ENCODE results near the gene SPTSSA. TPM values are rescaled to one million over a fixed set of nuclear protein-coding genes. Genes with fewer than 3 reads are reported as not detected.
"Not testable (repeated sequence)": the region's sequence is repeated elsewhere in the genome, so short reads cannot be mapped to it uniquely, and the experiment has no call there.

SPTSSA gene
- total and polyA plus RNA-seq, 2 donors, result 22.2 to 38.4 TPM

DNA sequence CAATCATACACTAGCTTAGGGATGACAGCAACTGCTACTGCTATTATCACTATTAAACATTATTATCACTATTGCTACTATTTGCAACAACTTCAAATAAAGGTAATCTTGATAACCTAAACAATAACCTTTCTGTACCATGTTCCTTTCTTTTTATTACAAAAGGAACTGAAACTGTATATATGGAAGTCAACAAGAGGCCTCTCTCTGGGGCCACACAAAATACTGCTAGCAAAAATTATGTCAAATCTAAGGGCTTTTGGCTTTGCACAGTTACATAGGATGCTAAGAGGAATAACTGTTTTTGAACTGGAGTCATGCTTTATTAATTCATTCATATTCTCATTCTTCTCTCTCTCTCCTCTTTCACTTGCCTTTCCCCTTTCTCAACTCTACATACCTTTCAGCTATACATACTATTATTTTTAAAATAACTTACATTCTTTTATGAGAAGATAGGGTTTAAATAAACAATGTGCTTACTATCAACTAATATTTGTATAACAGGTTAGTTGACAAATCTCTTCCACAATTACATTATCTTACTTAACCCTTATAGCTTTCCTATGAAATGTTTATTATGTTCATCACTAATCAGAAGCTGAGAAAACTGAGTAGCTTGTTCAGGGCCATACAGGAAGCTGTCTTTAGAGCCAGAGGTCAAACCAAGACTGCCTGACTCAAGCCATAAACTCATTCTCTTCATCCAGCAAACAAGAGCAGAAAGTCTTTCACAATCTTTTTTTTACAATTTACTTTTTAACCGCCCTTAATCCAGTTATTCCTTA lies 25.7 kb downstream of the SPTSSA start:
- DNase-seq (ENCODE audit: extremely low spot score), result no peak
- Histone ChIP-seq H3K4me1 (ENCODE audit: insufficient read depth) (peaks cover 2% of the 10 kb centered on the region), H3K36me3 (ENCODE audit: insufficient read depth) (no peaks in the 10 kb centered on the region), H3K27ac (ENCODE audit: low read depth) (no peak overlapping the region), H3K4me3 (ENCODE audit: low read depth, low read length) (no peak overlapping the region)
- WGBS, result 64% methylated on average over 1 of the region's 1 CpG

GRCh38 chr14:34433957-34434356 lies 28.1 kb downstream of the SPTSSA start:
- Histone ChIP-seq H3K27ac (ENCODE audit: low read depth) (no peak overlapping the region), H3K4me1 (ENCODE audit: insufficient read depth) (peaks cover 2% of the 10 kb centered on the region), H3K36me3 (ENCODE audit: insufficient read depth) (no peaks in the 10 kb centered on the region), H3K4me3 (ENCODE audit: low read depth, low read length) (no peak overlapping the region)
- 92% methylated on average over 2 of the region's 2 CpGs for WGBS
- DNase-seq (ENCODE audit: extremely low spot score), result no peak

GRCh38 chr14:34428102-34428466 lies 34.0 kb downstream of the SPTSSA start:
- not testable (repeated sequence) for H3K4me1 ChIP-seq (ENCODE audit: insufficient read depth); H3K36me3 ChIP-seq (ENCODE audit: insufficient read depth); DNase-seq (ENCODE audit: extremely low spot score); H3K27ac ChIP-seq (ENCODE audit: low read depth); H3K4me3 ChIP-seq (ENCODE audit: low read depth, low read length)
- 86% methylated on average over 5 of the region's 5 CpGs for WGBS

- no peak for DNase-seq (ENCODE audit: extremely low spot score)
- Histone ChIP-seq H3K4me1 (ENCODE audit: insufficient read depth) (no peaks in the 10 kb centered on the region), H3K4me3 (ENCODE audit: low read depth, low read length) (no peak overlapping the region), H3K36me3 (ENCODE audit: insufficient read depth) (no peaks in the 10 kb centered on the region), H3K27ac (ENCODE audit: low read depth) (no peak overlapping the region)
- 91% methylated on average over 11 of the region's 11 CpGs for WGBS
These were observed 35.4 kb downstream of the SPTSSA start for GRCh38 chr14:34426313-34427295.

DNA sequence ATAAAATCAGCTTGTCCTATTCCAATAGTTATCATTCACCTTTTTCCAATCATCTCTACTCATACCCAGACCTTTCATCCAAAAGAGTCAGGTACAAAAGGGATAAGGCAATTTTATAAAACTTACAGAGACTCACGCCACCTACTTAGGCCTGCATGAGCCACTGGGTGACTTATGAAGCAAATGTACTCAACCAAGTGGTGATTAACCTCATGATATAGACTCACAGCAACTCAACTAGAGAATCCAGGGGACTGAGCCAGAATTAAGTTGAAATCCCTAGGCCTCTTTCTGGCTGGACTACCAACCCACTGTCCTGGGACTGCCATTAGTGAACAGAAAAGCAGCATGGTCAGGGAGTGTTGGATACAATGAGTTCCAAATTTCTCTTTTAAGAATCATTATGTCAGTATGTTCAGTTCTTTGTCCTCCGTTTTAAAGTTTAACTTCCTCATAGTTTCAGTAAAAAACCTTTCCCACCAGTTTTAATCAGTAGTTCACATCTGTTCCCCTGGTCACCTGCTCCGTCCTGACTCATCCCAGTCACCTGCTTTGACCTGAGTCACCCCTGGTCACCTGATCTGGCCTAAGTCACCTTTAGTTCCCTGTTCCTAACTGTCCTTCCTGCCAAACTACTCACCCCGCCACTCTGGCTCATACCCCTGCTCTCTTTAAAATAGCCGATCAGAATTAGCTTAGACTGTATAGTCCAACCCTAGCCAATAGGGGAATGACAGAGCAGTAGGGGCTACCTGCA lies 36.8 kb downstream of the SPTSSA start:
- no peaks in the 10 kb centered on the region for H3K4me1 ChIP-seq (ENCODE audit: insufficient read depth)
- WGBS, result 80% methylated on average over 5 of the region's 5 CpGs
- no peak for DNase-seq (ENCODE audit: extremely low spot score)
- H3K4me3 ChIP-seq (ENCODE audit: low read depth, low read length), result no peak overlapping the region
- H3K36me3 ChIP-seq (ENCODE audit: insufficient read depth), result no peaks in the 10 kb centered on the region
- H3K27ac ChIP-seq (ENCODE audit: low read depth), result no peak overlapping the region

DNA sequence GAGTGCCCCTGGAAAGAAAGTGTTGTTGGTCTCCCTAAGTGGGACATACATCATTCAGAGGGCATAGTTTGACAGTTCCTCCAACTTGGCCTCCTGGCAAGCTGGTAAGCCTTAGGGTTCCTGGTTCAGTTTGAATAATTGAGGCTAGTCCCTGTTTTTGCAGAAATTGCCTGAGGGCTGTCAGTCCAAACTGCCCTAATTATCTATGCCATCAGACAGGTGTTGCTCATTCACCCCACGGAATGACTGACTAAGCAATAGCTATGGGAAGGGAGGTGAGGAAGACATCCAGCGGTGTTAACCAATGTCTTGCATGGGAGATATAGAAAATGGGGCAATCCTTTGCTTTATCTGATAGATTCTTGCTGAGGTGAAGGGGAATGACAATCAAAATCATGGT lies 37.6 kb downstream of the SPTSSA start:
- WGBS, result 94% methylated on average over 2 of the region's 2 CpGs
- H3K4me1 ChIP-seq (ENCODE audit: insufficient read depth), result no peaks in the 10 kb centered on the region
- H3K4me3 ChIP-seq (ENCODE audit: low read depth, low read length), result no peak overlapping the region
- no peak overlapping the region for H3K27ac ChIP-seq (ENCODE audit: low read depth)
- no peaks in the 10 kb centered on the region for H3K36me3 ChIP-seq (ENCODE audit: insufficient read depth)
- DNase-seq (ENCODE audit: extremely low spot score), result no peak

GRCh38 chr14:34423445-34423844 lies 38.6 kb downstream of the SPTSSA start:
- DNase-seq (ENCODE audit: extremely low spot score), result no peak
- Histone ChIP-seq H3K4me1 (ENCODE audit: insufficient read depth) (no peaks in the 10 kb centered on the region), H3K36me3 (ENCODE audit: insufficient read depth) (no peaks in the 10 kb centered on the region), H3K4me3 (ENCODE audit: low read depth, low read length) (no peak overlapping the region), H3K27ac (ENCODE audit: low read depth) (no peak overlapping the region)
- WGBS, result 44% methylated on average over 2 of the region's 2 CpGs

DNA sequence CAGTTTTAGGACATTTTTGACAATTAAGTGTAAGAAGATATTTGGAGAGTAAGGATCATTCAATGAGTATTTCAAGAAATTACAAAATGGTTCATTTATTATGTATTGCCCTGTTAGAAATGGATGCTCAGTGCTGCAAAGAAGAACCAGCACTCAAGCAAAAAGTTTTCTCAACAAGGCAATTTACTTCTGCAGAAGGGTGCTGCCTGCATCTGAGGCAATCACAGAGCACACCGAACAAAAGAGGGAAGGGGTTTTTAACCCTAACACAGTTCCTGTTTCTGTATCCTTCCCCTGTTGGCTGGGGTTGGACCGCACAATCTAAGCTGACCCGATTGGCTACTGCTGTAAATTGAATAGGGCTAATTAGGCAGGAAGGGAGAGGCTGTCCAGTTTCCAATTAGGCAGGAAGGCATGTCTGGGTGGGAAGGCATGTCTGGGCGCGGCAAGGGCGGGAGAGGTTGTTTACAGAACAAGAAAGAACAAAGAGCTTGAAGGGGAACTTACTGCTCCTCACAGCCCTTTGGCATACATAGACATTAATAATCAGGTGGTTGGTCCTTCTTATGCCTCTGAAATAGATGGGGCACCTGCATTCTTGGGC lies 41.4 kb downstream of the SPTSSA start:
- no peak for DNase-seq (ENCODE audit: extremely low spot score)
- Histone ChIP-seq H3K4me1 (ENCODE audit: insufficient read depth) (no peaks in the 10 kb centered on the region), H3K27ac (ENCODE audit: low read depth) (no peak overlapping the region), H3K36me3 (ENCODE audit: insufficient read depth) (no peaks in the 10 kb centered on the region), H3K4me3 (ENCODE audit: low read depth, low read length) (no peak overlapping the region)
- WGBS, result 91% methylated on average over 6 of the region's 6 CpGs

- DNase-seq (ENCODE audit: extremely low spot score), result no peak
- H3K27ac ChIP-seq (ENCODE audit: low read depth), result no peak overlapping the region
- H3K36me3 ChIP-seq (ENCODE audit: insufficient read depth), result no peaks in the 10 kb centered on the region
- H3K4me1 ChIP-seq (ENCODE audit: insufficient read depth), result no peaks in the 10 kb centered on the region
- H3K4me3 ChIP-seq (ENCODE audit: low read depth, low read length), result no peak overlapping the region
- 97% methylated on average over 2 of the region's 2 CpGs for WGBS
These were observed 52.3 kb downstream of the SPTSSA start for GRCh38 chr14:34409721-34410120.

DNA sequence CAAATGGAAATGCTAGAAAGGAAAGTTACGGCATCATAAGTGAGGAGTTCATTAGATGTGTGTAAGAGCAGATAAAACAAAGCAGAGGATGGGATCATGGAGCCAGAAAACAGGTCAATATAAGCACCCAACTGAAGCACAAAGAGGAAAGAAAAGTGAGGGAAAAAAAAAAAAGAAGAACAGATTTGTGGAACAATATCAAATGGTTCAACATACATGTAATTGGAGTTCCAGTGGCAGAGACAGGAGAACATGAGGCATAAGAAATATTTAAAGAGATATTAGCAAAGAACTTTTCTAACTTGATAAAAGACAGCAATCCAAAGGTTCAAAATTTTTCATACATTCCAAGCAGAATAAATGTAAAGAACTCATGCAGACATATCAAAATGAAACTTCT lies 54.1 kb downstream of the SPTSSA start:
- no peak for DNase-seq (ENCODE audit: extremely low spot score)
- WGBS, result 99% methylated on average over 1 of the region's 1 CpG
- no peaks in the 10 kb centered on the region for H3K4me1 ChIP-seq (ENCODE audit: insufficient read depth)

DNA sequence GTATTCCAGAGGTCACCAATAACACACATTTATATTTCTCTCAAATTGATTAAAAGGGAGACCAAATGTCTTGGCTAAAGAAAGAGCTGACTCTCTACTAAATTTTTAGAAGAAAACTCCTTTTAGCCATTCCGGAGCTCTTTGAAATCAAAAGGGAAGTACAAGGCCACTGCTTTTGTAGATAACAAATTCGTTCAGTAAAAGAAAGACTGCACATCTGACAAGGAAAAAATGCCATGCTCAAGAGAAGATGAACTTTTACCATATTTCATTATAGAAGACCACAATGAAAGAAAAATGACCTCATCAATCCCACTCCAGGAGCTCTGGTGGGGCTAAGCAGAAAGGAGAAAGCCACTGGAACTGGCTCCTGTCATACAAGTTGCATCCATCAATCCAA lies 57.6 kb downstream of the SPTSSA start:
- H3K4me1 ChIP-seq (ENCODE audit: insufficient read depth), result no peaks in the 10 kb centered on the region
- H3K36me3 ChIP-seq (ENCODE audit: insufficient read depth), result no peaks in the 10 kb centered on the region
- H3K27ac ChIP-seq (ENCODE audit: low read depth), result no peak overlapping the region
- 69% methylated on average over 2 of the region's 2 CpGs for WGBS
- no peak for DNase-seq (ENCODE audit: extremely low spot score)
- no peak overlapping the region for H3K4me3 ChIP-seq (ENCODE audit: low read depth, low read length)

More for the DNA sequence above, 54.1 kb downstream of the SPTSSA start:
- H3K4me3 ChIP-seq (ENCODE audit: low read depth, low read length), result no peak overlapping the region
- H3K27ac ChIP-seq (ENCODE audit: low read depth), result no peak overlapping the region
- no peaks in the 10 kb centered on the region for H3K36me3 ChIP-seq (ENCODE audit: insufficient read depth)

DNA sequence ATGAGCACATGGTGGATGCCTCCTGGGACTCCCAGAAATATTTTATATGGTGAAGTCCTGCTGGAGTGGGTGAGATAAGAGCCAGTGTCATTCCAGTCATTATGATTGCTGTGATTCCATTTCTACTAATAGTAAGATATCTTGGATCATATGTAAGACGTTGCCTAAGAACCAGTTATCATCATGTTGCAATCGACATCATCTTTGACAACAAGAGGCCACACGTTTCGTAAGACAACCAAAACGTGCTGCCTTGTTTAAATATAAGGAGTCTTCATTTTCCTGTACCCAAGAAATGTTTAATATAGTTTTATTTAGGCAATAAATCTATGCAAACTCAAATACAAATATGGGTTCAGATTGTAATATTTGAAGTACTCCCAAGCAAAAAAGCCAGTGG lies 58.4 kb downstream of the SPTSSA start:
- DNase-seq (ENCODE audit: extremely low spot score), result no peak
- Histone ChIP-seq H3K4me1 (ENCODE audit: insufficient read depth) (no peaks in the 10 kb centered on the region), H3K27ac (ENCODE audit: low read depth) (no peak overlapping the region), H3K4me3 (ENCODE audit: low read depth, low read length) (no peak overlapping the region), H3K36me3 (ENCODE audit: insufficient read depth) (no peaks in the 10 kb centered on the region)
- WGBS, result 52% methylated on average over 5 of the region's 5 CpGs

DNA sequence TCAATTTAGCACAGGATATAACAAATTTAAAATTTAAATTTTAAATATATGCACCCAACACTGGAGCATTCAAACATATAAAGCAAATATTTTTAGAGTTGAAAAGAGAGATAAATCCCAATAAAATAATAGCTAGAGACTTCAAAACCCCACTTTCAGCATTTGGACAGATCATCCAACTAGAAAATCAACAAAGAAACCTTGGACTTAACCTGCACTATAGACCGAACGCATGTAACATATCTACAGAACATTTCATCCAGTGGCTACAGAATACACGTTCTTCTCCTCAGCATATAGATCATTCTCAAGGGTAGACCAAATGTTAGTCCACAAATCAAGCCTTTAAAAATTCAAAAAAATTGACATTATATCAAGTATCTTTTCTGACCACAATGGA lies 64.0 kb downstream of the SPTSSA start:
- Histone ChIP-seq H3K27ac (ENCODE audit: low read depth) (no peak overlapping the region), H3K4me3 (ENCODE audit: low read depth, low read length) (no peak overlapping the region), H3K4me1 (ENCODE audit: insufficient read depth) (no peaks in the 10 kb centered on the region), H3K36me3 (ENCODE audit: insufficient read depth) (no peaks in the 10 kb centered on the region)
- WGBS, result 76% methylated on average over 3 of the region's 3 CpGs
- DNase-seq (ENCODE audit: extremely low spot score), result no peak

Data from urinary bladder (tissue), 4 donors.